Ramos (cell line): ENCODE data around the gene PICK1.
"Not testable (repeated sequence)": the region's sequence is repeated elsewhere in the genome, so short reads cannot be mapped to it uniquely, and the experiment has no call there.

ENCODE experiments used
- in situ Hi-C: fragments of 300-500 bp; cut with MboI; formaldehyde crosslinking; loops from one replicate; pipeline ENCODE4 v1.14.3; 2022; ENCODE audit warnings: low sequenced_read_pairs; ENCODE audit not compliant: unreplicated experiment

Gene PICK1

GRCh38 chr22:38029901-38030300 is 27.3 kb upstream of the PICK1 start:
- in situ Hi-C loops: no loop called here

GRCh38 chr22:38030311-38031133 is 26.7 kb upstream of the PICK1 start:
- in situ Hi-C loops: no loop called here

GRCh38 chr22:38031491-38031890 is 25.7 kb upstream of the PICK1 start:
- in situ Hi-C loops: no loop called here

- in situ Hi-C loops: no loop called here
These were observed 24.3 kb upstream of the PICK1 start for GRCh38 chr22:38032681-38033521.

DNA sequence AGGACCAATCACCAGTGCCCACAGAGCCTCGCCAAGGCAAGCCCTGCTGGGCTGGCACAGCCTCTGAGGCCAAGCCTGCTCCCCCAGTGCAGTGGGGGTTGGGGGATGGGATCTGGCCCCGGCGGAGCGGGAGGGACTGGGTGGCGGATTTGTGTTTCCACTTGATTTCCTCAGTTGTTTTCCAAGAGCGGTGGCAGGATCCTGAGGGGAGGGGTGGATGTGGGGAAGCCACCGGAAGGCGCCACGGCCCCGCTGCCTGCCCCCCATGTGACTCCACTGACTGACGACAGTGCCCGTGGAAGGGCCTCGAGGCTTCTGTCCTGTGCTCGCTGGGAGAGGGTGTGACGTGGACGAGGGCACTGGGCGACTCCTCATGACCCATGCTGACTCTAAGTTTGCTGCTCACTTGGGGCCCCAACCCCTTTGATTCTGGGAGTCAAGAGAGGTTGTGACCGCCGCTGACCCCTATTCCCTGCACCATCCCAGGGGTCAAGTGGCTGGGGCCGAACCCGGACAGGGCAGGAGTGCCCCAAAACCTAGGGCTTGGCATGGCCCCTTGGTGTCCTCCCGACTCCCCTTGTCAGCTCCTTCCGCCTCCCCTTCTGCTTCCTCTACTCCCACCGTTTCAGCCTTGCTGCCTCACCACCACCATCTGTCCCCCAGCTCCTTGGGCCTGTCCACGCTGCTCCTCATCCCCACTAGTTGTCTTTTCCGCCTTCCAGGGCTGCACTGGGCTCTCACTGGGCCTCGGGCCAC is 23.5 kb upstream of the PICK1 start:
- in situ Hi-C loops: no loop called here

DNA sequence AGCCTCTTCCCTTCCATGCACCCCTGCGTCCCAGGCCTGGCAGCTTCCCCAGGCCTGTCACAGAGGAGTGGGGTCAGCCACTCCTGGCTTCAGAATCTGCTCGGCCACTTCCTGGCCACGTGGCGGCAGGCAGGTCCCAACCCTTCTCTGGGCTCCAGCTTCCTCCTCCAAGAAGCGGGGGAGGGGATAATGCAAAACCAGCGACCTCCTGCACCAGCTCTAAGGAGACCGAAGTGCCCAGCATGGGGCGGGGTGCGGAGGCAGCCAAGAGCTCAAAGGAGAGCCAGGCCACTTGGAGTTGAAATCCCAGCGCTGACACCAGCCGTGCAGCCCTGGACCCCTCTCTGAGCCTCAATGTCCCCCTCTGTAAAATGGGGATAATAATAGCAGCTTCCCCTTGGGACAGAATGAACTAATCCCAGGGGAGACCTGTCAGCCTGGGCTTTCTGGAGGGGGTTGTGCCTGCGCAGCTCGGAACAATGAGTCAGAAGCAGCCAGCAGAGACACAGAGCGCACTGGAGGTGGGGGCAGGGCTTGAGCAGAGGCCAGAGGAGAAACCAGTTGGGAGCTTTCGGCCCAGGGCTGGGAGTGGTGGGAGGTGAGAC is 22.8 kb upstream of the PICK1 start:
- in situ Hi-C loops: no loop called here

DNA sequence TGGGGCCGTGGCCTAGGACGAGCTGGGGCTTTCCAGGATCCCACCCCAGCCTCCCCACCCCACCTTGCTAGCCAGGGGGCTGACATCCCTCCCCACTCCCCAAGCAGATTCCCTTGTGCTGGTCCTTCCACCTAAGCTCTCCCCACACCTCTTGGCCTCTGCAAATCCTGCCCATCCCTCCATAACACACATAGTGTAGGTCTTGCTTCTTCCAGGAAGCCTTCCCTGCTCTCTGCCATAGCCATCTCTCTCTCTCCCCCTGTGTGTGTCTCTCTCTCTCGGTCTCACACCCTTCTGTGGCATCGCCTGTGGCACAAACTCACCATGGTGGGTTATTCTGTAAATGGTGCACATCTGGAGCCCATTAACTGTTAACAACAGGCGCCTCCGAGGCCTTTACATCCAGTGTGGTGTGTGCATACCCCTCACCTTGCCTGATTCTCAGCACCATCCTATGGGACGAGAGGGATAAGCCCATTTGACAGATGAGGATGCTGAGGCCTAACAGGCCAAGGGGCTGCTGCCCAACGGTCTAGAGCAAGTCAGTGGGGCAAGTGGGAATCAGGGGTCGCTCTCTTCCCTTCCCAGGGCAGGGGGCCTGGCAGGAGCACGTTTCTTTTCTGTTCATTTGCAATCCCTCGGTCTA is 22.2 kb upstream of the PICK1 start:
- in situ Hi-C loops: no loop called here

DNA sequence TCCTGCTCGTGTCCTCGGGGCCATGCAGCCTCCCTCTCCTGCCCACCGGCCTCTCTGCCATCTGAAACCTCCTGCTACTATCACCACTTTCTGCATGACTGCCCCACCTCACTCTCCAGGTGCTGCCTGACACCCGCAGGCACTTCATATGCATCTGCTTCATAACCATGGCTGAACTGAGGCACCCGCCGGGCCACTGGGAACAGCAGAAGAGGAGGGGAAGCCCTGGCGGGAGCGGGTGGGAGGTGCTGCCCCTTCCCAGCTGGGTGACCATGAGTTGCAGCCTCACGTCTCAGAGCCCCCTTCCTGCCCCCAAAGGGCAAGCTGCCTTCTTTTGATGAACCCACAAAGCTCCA is 21.7 kb upstream of the PICK1 start:
- in situ Hi-C loops: no loop called here

- in situ Hi-C loops: no loop called here
These were observed 20.7 kb upstream of the PICK1 start for GRCh38 chr22:38036392-38037062.

DNA sequence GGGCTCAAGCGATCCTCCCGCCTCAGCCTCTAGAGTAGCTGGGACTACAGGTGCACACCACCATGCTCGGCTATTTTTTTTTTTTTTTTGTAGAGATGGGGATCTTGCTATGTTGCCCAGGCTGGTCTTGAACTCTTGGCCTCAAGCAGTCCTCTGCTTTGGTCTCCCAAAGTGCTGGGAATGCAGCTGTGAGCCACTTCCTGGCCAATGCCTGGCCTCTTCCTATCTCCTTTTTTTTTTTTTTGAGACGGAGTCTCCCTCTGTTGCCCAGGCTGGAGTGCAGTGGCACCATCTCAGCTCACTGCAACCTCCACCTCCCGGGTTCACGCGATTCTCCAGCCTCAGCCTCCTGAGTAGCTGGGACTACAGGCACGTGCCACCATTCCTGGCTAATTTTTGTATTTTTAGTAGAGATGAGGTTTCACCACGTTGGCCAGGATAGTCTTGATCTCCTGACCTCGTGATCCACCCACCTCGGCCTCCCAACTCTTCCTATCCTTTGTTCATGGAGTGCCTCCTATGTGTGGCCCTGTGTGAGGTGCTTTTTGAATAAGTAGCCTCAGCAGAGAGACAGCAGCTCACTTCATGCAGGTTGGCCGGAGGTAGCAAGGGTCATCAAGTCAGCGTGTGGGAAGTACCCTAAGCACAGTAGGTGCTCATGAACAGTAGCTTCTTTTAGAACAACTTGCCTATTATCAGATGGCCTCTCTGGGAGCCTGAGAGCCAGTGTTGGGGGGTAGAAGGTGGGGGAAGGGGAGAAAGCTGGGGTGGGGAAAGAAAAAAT is 19.6 kb upstream of the PICK1 start:
- in situ Hi-C loops: not testable (repeated sequence)

DNA sequence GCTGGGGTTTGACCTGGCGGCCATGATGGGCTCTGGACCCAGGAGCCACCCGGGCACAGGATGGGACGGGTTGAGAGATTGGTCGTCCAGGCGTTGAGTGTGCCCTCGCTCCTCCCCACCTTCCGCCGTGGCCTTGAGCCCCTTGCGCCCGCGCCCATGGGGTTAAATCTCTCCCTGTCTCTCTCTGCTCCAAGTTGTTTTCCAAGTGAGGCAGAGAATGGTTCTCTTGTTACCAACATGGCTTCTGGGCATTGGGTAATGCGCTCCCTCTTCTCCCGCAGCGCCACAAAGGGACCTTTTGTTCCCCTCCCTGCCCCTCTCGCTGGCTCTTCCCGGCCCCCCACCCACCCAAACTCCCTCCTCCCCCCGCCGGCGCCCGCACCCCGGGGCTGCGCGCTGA is 18.8 kb upstream of the PICK1 start:
- in situ Hi-C loops: no loop called here

- in situ Hi-C loops: no loop called here
These were observed 18.1 kb upstream of the PICK1 start for GRCh38 chr22:38038890-38039812.

GRCh38 chr22:38040953-38041759 is 16.0 kb upstream of the PICK1 start:
- in situ Hi-C loops: no loop called here

- in situ Hi-C loops: no loop called here
These were observed 15.3 kb upstream of the PICK1 start for GRCh38 chr22:38041760-38042487.

DNA sequence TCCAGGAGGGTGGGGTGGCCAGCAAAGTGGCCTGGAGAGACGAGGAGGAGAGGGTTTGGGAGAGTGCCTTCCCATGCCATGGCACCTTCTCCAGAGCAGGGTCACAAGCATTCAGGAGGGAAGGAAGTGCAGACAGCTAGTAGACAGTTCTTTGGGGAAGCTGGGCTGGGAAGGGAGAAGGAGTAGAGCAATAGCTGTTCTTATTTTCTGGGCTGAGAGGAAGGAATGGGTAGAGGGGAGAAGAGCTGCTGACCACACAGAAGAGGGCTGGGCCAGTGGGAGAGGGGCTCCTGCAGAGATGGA is 14.8 kb upstream of the PICK1 start:
- in situ Hi-C loops: no loop called here
